ENCODE data around the gene ZNF823.
"Not testable (repeated sequence)": the region's sequence is repeated elsewhere in the genome, so short reads cannot be mapped to it uniquely, and the experiment has no call there.

ZNF823 gene

GRCh38 chr19:11738746-11739620 lies at the start of gene ZNF823:
ZNF823 (minus strand) TSS chr19:11738946; CDS start chr19:11738819, 127 bp downstream.
- DNase-seq = peak; percentile 87 to 94

GRCh38 chr19:11787536-11787935 lies 48.8 kb upstream of the ZNF823 start:
- DNase-seq = no peak

GRCh38 chr19:11784356-11784755 lies 45.6 kb upstream of the ZNF823 start:
- DNase-seq = no peak

GRCh38 chr19:11783767-11784166 lies 45.0 kb upstream of the ZNF823 start:
- DNase-seq = no peak

DNA sequence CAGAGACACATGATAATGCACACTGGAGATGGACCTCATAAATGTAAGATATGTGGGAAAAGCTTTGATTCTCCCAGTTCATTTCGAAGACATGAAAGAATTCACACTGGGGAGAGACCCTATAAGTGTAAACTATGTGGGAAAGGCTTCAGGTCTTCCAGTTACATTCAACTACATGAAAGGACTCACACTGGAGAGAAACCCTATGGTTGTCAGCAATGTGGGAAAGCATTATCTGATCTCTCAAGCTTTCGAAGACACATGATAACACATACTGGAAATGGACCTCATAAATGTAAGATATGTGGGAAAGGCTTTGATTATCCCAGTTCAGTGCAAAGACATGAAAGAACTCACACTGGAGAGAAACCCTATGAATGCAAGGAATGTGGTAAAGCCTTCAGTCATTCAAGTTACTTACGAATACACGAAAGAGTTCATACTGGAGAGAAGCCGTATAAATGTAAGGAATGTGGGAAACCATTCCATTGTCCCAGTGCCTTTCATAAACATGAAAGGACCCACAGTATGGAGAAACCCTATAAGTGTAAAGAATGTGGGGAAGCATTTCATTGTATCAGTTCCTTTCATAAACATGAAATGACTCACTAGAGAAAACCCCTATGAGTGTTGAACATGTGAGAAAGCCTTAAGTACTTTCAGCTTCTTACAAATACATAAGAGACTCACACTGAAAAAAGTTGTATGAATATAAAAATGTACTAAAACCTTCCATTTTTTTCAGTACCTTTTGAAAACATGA lies 42.7 kb upstream of the ZNF823 start:
- no peak for DNase-seq

DNA sequence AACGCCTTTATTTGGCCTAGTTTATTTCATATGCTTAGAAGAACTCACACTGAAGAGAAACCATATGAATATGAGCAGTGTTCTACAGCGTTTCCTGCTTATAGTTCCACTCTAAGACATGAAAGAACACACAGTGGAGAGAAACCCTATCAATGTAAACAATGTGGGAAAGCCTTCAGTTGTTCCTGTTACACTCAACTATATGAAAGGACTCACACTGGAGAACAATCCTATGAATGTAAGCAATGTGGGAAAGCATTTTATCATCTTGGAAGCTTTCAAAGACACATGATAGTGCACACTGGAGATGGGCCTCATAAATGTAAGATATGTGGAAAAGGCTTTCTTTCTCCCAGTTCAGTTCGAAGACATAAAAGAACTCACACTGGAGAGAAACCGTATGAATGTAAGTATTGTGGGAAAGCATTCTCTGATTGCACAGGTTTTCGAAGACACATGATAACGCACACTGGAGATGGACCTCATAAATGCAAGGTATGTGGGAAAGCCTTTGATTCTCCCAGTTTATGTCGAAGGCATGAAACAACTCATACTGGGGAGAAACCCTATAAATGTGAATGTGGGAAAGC lies 41.8 kb upstream of the ZNF823 start:
- no peak for DNase-seq

DNA sequence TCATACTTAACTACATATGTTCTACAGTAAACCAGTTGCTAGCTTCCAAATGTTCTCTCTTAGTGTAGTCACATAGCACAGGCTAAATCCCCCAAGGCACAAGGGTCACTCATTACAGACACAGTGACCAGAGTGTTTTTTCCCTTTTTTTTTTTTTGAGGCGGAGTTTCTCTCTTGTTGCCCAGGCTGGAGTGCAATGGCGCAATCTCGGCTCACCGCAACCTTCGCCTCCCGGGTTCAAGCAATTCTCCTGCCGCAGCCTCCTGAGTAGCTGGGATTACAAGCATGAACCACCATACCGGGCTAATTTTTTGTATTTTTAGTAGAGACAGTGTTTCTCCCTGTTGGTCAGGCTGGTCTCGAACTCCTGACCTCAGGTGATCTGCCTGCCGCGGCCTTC lies 37.9 kb upstream of the ZNF823 start:
- not testable (repeated sequence) for DNase-seq

- DNase-seq = not testable (repeated sequence)
These were observed 32.8 kb upstream of the ZNF823 start for GRCh38 chr19:11771520-11771919.

DNA sequence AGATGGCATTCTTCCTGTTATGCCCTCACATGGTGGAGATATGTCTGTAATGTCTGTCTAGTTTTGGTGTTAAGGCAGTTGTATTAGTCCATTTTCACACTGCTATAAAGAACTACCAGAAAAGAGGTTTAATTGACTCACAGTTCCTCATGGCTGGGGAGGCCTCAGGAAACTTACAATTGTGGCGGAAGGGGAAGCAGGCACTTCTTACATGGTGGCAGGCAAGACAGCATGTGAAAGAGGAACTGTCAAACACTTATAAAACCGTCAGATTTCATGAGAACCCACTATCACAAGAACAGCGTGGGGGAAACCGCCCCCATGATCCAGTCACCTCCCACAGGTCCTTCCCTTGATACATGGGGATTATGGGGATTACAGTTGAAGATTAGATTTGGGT lies 31.2 kb upstream of the ZNF823 start:
- DNase-seq = no peak

- DNase-seq = no peak
These were observed 28.9 kb upstream of the ZNF823 start for GRCh38 chr19:11767633-11768133.

GRCh38 chr19:11766597-11767591 lies 28.1 kb upstream of the ZNF823 start, which contains the start of gene ZNF441:
ZNF441 (plus strand) TSS chr19:11767000; CDS start chr19:11767194, 194 bp downstream.
- DNase-seq = peak; percentile 73 to 74

GRCh38 chr19:11763611-11764010 lies 24.9 kb upstream of the ZNF823 start:
- no peak for DNase-seq

GRCh38 chr19:11763117-11763516 lies 24.4 kb upstream of the ZNF823 start:
- no peak for DNase-seq

DNA sequence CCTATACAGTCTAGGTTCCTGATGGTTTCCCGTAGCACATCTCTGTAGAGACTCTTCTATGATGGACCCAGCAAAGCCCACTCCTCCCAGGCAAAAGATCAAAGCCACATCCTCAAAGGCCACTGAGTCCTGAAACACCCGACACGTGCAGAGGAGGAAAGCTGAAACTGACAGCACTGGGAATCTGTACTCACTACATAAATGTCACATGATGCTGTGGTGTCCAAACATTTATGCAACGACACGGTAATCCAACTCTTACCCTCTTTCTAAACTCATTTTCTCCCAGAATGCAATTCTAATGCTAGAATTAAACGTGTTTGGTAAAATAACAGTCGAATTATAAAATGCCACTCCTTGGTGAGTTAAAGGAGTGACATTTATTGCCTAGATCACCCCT lies 21.1 kb upstream of the ZNF823 start:
- no peak for DNase-seq

DNA sequence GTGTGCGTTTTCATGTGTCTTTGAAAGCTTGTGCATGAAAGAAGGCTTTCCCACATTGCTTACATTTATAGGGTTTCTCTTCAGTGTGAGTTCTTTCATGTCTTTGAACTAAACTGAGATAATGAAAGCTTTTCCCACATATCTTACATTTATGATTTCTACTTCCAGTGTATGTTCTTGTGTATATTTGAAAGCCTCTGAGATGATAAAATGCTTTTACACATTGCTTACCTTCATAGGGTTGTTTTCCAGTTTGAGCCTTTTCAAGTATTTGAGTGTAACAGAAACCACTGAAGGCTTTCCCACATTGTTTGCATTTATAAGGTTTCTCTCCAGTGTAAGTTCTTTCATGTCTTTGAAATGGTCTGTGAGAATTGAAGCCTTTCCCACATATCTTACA lies 18.2 kb upstream of the ZNF823 start:
- DNase-seq = no peak

- DNase-seq = no peak
These were observed 15.9 kb upstream of the ZNF823 start for GRCh38 chr19:11754663-11755062.

DNA sequence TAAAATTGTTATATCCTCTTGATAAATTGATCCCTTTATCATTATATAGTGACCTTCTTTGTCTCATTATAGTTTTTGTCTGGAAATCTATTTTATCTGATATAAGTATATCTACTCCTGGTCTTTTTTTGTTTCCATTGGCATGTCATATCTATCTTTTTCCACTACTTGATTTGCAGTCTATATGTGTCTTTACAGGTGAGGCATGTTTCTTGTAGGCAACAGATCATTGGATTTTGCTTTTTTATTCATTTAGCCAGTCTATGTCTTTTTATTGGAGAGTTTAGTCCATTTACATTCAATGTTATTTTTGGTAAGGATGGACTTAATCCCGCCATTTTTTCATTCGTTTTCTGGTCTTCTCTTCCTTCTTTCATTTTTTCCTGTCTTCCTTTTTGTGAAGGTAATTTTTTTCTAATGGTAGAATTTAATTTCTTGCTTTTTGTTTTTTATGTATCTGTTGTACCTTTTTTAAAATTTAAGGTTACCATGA lies 13.5 kb upstream of the ZNF823 start:
- DNase-seq = no peak

DNA sequence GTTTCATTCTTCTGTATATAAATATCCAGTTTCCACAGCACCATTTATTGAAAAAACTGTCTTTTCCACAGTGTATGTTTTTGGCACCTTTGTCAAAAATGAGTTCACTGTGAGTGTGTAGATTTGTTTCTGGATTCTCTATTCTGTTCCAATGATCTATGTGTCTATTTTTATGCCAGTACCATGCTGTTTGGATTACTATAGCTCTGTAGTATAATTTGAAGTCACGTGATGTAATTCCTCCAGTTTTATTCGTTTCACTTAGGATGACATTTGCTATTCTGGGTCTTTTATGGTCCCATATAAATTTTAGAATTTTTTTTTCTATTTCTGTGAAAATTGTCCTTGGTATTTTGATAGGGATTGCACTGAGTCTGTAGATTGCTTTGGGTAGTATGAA lies 11.0 kb upstream of the ZNF823 start:
- DNase-seq = no peak

DNA sequence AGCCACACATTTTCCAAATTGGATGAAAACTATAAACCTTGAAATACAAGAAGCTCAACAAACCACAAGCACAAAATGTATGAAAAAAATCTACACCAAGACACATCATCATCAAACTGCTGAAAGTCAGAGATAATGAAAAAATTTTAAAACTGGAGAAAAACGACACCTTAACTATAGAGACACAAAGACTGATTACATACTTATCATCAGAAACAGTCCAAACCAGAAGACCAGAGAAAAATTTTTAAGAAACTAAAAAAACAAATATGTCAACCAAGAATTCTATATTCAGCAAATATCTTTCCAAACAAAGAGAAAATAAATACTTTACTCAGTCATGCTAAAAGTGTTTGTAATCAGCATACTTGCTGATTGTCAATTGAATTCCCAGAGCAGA lies 8.5 kb upstream of the ZNF823 start:
- no peak for DNase-seq

GRCh38 chr19:11745869-11746268 lies 7.1 kb upstream of the ZNF823 start:
- DNase-seq = no peak

- DNase-seq = no peak
These were observed 591 bp downstream of the ZNF823 start for GRCh38 chr19:11737964-11738745.
